Upper lobe of left lung (tissue), 4 donors: Measurements from ENCODE around the gene UTP25.

Source experiments
- POLR2A ChIP-seq, 4 donors: fragments of 450-650 bp; IDR thresholded peaks; one replicate each; pipeline ENCODE4 v1.5.1; 2016 to 2017; ENCODE audit warnings: antibody characterized with exemption in 4 of 4, mild to moderate bottlenecking in 2 of 4
- POLR2AphosphoS5 ChIP-seq, 2 donors: sonication (generic); formaldehyde crosslinking; IDR thresholded peaks; one replicate each; pipeline ENCODE4 v1.5.1; 2017; ENCODE audit warnings: antibody characterized with exemption in 2 of 2
- TF ChIP-seq, protein P1 (sequence below), 6 experiments: fragments of 450-650 bp in 4 of 6; fragments of 200-600 bp in 2 of 6; sonication (generic) in 2 of 6; IDR thresholded peaks; one replicate each; pipeline ENCODE4 v1.5.1; 2016 to 2019; ENCODE audit warnings: antibody characterized with exemption in 6 of 6

DNA sequence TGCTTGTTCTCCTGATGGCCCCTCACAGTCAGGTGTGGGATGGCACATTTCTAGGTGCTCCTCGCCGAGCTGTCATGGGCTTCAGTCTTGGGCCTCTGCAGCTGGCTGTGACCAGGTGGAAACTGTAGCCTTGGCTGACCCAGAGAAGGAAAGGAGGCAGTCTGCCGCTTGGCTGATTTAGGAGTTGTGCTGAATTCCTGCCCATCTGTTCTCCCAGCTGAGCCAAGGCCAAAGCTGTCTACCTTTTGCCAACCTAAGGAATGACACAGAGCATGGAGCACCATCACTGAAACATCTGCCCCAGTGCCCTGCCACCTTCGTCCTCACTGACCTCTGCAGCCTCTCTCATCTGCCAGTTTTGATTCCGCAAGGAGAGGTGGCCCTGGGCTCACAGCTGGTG is 27.9 kb downstream of the UTP25 start:
- TF ChIP-seq POLR2A (IDR thresholded peaks at IDR 0.05) (no peak), POLR2AphosphoS5 (IDR thresholded peaks at IDR 0.05) (no peak)
- TF ChIP-seq, protein P1, sequence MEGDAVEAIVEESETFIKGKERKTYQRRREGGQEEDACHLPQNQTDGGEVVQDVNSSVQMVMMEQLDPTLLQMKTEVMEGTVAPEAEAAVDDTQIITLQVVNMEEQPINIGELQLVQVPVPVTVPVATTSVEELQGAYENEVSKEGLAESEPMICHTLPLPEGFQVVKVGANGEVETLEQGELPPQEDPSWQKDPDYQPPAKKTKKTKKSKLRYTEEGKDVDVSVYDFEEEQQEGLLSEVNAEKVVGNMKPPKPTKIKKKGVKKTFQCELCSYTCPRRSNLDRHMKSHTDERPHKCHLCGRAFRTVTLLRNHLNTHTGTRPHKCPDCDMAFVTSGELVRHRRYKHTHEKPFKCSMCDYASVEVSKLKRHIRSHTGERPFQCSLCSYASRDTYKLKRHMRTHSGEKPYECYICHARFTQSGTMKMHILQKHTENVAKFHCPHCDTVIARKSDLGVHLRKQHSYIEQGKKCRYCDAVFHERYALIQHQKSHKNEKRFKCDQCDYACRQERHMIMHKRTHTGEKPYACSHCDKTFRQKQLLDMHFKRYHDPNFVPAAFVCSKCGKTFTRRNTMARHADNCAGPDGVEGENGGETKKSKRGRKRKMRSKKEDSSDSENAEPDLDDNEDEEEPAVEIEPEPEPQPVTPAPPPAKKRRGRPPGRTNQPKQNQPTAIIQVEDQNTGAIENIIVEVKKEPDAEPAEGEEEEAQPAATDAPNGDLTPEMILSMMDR (IDR thresholded peaks at IDR 0.05), result no peak
